Stimulated activated CD4-positive, alpha-beta T cell treated with anti-CD3 and anti-CD28 coated beads, Interleukin-15, amount 100 ng/mL, for 1 hour (primary cell): ENCODE results near the gene SH3GL2.

Experiments
- DNase-seq, 2 donors: peaks; one replicate each; pipeline ENCODE4 v3.0.0-alpha.2; 2020; ENCODE audit warnings: low read depth in 1 of 2, low spot score in 1 of 2

Gene SH3GL2

DNA sequence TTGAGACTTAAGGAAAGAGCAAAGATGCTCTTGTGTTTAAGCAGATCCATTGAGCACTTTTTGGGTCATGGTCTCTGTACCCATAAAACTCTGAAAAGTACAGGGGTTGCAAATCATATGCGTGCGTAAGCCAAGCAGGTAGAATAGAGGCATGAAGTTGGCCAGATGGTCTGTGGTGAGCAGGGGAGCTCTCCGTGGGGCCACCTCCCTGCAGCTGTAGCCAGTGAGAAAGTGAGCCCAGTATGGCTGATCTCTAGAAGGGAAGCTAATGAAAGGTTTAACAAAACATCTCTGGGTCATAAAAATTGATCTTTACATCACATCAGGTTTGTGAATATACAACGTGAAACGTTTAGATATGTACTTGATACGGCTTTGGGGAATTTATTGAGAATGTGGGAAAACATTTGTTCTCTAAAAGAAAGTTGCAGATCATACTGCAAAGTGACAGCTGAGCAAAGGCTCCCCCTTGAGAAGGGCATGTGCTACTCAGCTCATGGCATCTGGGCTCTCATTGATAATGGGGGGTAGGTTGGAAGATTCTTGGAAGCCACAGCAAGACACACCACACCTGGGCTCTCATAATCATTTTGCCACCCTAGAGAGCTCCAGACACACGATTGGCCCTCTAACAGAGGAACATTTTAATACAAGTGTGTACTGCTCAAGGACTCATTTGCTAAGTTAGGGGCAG, 30.6 kb downstream of the SH3GL2 start:
- DNase-seq: no peak

DNA sequence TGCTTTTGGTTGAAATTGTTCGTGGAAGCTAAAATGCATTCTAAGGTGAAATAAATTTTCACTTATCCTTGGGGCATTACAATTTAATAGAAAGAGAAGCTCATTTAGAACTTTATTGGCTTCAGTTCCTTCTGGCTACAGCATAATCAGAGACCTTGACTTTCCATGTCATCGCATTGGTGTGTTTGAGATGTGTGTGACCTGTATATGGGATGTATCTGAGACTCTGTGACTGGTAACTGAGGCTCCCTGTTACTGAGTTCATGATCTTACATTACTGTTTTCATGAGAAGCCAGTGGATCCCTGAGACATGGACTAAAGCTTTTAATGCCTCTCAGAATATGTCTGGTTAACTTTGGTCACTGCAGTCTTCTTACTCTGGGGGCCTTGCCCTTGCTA, 32.5 kb downstream of the SH3GL2 start:
- DNase-seq: no peak

DNA sequence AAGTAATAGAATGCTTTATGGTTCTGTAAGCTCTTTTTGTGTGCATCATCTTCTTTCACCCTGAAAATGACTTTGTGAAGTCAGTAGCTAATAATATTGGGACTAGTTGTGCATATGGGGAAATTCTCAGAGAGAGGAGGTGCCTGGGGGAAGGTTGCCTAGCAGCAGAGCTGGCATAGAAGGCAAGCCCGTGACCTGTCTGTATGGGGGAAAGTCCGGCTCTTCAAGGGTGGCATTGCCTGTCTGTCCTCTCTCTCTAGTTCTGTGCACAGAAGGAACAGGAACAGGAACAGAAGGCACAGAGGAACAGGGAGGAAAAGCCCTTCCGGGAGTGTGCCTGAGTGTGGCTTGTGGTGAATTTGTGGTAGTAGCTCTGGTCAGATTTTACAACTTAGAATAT, 33.1 kb downstream of the SH3GL2 start:
- DNase-seq: no peak

DNA sequence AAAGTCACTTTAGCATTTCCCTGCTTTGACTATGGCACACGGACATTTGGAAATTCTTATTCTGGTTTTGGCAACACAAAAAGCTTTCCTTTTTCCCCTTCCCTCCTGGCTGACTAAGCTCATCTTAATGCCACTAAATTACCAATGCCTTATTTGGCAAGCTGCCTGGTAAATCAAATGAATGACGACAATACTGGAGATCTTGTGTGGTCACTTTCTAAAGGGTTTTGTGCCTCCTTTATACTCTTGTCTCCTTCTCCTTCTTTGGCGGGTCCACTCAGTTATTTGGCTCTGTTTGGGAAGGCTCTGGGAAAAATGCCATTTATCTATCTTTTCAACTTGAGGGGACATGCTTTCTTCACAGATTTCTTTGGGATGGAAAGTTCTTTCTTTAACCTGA, 34.9 kb downstream of the SH3GL2 start:
- no peak for DNase-seq

DNA sequence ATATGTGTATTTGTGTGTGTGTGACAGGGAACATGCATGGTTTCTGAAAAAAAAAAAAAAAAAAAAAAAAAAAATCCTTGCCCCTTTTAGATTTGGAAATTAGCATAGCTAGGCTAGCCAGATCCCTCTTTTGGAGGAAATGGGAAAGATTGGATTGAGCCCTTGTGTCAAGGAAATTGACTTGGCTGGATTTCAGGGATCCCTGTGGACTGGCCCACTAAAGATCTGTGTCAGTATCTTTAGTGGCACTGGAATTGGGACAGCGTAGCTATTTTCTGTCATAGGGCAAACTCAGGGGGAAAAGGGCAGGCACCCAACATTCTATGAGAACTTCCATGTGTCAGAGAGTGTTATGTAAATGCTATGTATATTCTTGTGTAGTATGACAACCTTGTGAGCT, 35.4 kb downstream of the SH3GL2 start:
- DNase-seq: no peak

DNA sequence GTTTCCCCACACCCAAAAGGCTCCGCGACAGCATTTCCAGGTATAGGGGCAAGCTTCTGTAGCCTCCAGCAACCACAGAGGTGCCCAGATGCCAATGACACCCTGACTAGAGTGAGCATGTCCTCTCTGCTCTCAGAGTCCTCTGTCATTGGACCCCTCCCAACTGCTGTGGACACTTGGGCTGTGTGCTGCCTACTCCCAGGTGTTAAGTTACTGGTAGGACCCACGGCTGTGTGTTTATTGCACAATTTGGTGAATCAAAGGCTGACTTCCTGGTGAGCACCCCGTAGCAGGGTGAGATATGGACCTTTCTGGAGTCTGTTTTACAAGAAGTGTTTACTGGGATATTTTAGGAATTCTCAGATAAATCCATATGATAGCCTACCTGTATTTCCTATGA, 36.0 kb downstream of the SH3GL2 start:
- DNase-seq: no peak

DNA sequence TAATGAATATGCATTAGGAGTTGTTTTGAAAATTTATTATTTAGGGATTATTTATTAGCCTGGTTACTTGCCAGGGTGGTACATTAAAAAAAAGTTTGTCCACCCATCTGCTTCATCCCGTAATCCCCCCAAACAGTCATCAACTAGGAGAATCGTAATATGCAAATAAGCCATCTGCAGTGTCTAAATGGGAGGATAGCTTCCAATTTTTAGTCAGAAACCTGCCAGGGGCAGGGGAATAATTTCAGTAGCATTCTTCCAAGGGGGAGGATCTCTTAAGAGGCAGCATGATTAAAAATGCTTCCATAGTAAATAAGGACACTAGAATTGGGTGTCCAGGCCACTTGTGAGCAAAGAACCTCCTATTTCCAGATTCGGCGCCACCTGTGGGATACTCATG, 43.3 kb downstream of the SH3GL2 start:
- no peak for DNase-seq

DNA sequence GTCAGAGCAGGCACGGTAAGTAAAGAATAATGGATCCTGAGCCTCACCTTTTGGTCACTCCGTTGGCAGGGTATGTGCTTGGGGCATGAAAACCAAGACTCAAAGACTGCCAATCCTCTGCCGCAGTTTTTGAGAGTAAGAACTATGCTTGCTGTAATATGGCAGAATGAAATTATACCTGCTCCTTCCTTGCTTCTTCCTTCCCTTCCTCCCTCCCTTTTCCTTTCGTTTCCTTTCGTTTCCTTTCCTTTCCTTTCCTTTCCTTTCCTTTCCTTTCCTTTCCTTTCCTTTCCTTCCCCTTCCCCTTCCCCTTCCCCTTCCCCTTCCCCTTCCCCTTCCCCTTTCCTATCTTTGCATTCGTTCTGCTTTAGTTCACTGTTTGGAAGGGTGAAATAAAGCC, 43.9 kb downstream of the SH3GL2 start:
- DNase-seq: no peak

DNA sequence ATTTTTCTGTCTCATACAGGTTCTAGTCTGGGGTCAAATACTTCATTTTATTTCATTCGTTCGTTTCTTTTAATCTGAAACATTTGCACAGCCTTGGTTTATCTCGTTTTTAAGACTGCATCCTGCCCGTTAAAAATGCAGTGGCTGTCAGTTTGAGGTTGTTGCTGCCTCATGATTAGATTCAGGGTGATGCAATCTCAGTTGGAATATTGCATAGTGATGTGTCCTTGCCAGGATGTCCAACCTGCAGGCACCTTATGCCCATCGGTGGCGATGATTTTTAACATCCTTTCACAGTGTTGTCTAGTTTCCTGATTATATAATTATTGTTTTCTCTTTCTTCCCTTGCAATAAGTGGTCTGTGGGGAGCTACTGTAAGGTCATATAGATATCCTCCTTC, 45.1 kb downstream of the SH3GL2 start:
- no peak for DNase-seq

DNA sequence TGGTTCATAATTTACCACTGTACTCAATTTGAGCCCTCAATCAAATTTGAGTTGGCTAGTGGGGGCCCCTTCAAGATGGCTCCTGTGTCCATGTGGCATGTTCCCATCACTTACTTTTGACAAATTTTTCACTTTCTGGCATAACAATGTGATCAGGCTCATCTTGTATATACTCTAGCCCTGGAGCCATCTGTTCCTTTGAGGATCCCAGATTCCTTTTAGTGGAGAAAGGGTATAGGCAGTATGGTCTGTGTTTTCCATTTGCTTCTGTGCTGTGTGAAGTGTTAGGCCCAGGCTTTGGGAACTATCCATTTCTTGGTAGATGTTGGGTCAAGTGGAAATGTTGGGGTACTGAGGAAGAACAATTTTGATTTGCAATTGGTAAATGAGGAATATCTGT, 45.7 kb downstream of the SH3GL2 start:
- no peak for DNase-seq

DNA sequence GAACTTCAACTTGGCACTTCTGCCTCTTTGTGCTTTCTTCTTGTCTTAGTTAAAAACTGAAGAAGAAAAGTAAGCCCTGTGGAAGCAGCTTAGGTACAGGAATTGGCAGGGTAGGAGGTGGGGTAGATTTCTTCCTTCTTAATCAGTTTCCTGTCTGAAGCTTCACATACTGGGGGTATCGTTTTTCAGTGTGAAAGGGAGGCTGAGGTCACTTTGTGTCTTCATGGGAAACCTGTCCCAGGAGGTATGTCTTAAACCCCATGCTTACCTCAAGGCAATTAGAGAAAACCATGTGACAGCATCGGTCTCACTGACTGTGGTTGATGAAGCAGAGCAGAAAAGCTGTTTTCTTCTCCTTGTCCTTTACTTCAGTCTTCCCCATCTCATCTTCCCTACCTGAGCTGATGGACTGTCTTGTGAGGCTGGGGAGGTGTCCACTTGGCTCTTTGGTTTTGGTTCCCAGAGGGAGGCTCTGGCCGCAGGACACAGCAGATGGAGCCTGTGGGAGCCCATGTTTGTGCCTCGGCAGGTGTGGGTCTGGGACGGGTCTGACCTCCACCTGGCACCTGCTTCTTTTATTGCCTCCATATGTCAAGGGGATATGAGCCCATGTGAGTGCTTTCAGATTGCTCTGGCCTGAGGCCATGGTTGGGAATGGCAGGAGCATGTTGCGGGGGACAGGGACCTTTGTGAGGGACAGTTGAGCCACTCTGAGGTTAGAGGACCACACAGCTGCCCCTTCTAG, 47.0 kb downstream of the SH3GL2 start:
- DNase-seq: no peak

DNA sequence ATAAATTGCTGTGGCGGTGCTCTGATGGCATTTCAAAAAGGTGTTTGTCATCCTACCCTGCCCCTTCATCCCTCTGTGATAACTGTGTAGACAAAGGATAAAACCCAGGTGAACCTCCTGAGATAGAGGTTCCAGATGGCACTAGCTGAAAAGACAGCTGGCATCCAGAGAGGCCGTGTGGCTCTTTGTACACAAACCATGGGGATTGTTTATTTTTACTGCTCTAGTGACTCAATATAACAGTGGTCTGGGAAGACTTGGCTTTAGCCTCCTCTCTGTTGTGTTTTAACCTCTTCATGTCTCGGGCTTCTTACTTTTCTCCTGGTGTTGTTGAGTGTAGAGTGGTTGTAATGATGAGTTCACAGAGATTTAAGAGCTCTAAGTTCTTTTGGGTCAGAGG, 48.8 kb downstream of the SH3GL2 start:
- DNase-seq: no peak

DNA sequence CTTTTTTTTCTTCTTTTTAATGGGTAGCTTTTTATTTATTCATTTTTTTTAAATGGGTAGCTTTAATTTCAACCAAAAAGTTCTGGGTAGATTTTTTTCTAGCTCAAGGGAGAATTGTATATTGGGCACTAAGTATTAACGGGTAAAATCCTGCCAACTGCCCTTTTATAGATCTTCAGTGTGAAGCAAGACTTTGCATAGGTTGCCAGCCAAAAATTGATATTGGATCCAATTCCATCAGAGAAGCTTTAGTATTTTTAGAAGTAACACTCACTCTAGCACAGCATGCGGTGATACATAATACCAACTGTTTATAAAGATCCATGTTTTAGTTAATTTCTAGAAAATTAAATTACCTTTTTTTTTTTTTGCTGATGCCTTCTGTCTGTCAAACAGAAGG, 49.8 kb downstream of the SH3GL2 start:
- no peak for DNase-seq

DNA sequence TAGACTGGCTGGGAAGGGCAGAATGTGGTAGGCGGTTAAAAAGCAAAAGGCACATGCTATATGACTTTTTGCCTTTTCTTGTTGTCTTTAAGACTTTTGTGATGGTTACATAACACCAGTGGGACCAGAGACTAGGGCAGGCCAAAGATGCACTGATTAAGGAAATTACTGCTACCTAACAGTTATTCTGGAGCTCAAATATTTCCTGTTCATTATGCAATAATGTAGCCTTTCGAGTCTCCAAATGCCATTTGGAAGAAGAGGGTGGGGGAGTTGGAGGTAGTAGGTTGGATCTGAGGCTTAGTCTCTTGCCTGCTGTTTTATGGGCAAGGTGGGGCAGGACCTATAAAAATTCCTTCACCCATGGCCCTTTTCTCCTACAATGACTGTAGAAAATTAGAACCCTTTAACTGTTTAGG, 51.7 kb downstream of the SH3GL2 start:
- no peak for DNase-seq

DNA sequence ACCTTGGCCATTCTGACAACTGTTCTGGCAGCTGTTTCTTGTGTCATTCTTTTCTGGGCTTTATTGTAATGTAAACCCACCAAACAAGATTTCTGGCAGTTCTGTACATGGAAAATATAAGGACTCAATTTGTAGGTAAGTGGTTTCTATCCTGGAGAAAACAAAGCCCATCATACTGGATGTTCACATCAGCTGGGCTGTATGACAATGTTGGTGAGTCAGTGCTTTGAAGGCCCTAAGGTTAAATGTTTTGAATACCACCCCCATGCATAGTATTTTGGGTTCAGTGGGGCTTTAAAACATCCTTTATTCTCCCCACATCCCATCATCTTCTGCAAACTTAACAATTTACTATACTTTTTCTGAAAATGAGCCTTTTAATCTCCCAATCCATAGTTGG, 52.5 kb downstream of the SH3GL2 start:
- no peak for DNase-seq

DNA sequence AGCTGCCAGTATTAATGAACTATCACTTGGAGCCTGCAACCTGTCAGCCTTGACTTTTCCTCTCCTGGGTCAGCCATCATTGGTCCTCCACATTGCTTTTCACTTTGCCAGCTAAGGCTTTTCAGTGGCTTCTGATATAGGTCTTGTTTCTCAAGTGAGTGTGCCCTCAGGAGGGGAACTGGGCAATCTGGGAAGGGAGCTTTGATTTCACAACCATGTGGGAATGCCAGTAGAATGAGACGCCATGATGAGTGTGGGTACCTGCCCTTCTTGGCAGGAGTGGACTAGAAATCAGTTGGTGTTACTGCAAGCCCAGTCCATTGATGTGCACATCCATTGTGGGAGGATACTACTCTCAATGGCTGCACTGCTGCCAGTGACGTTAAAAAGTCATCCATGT, 54.1 kb downstream of the SH3GL2 start:
- no peak for DNase-seq

DNA sequence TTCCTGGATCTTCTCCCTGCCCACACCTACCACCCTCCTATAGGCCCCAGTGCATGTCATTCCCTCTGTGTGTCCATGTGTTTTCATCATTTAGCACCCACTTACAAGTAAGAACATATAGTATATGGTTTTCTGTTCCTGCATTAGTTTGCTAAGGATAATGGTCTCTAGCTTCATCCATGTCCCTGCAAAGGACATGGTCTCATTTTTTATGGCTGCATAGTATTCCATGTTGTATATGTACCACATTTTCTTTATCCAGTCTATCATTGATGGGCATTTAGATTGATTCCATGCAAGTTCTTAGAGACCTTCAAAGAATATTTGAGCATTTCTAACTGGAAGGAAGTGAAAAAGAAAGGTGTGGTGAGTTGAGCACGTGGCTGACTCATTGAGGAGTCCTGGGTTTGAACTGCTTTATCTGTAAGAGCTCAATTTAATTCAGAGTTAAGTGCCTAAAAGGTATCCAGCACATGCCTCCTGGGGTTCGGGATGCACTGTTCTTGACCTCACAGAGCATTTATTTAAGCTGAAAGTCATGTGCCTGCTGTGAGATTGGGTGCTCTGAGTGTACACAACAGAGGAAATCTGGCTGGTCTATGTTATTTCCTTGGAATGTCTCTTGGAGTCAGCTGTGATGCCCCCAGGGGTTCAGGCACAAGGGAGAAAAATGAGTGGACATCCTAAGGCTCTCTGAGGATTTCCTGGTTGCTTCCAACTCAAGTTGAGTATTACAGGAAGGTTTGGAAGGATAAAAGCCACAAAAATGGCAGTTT, 56.4 kb downstream of the SH3GL2 start:
- no peak for DNase-seq

DNA sequence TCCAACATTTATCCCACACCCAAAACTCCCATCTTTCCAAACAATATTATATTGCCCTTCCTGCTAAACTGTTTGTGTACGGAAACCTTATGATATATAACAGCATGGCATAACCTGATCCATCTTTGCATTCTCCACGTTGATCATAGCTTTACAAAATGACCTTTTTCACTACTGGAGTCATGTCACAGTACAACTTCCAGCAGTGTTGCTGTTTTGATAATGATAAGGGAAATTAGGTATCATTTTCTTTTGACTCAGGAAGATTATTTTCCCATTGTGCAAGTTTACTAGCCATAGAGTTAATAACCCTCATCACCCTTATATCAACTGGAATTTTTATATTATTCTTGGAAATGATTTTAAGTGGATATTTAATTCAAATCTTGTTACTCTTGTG, 57.5 kb downstream of the SH3GL2 start:
- no peak for DNase-seq

DNA sequence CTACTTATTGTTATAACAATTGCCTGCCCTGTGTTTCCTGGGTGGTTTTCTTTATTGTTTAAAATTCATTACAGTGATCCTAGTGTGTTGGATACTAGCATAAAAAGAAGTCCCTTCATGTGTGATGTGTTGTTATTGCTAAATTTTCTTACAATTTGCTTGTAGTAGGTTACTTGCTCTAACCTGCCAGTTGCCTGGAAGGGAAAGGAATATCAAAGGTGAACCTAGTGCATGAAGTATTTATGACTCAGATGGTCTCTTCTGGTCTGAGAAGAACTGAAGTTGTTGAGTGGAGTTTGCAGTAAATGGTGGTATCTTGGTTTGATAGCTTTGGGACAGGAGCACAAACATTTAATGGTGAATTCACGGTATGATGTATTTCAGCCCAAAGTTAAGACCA, 58.0 kb downstream of the SH3GL2 start:
- no peak for DNase-seq

DNA sequence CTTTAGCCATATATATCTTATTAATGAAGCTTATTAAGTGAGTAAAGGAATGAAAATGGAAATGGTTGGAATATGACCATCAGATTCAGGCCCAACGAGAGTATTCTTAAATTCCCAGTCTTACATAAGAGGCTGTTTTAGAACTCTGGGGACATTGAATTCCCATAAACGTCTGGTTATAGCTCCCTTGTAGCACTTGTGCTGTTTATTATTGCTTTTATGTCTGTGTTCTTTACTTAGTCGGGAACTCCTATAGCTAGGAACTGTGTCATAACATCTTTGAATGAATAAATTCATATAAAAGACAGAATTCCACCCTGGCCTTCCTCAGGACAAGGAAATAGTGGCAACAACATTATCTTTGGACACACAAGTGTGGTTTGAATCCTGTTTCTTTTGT, 58.4 kb downstream of the SH3GL2 start:
- DNase-seq: no peak

DNA sequence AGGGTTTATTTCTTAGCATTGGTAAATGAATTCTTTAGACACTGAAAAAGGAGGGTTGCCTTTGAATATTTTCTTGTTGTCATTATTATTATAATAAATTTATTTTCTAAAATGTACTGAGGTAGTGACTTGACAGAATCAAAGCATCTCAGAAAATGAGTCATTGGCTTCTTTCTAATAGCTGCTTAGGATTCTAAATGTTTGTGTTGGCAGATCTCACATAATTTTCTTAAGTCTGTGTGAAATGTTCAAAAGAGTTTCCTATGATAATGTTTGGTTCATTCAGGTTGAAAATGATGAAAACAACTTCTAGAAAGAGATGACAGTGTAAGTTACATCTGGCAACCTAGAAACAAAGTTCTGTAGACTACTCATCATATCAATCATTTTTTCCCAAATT, 69.7 kb downstream of the SH3GL2 start:
- DNase-seq: no peak

DNA sequence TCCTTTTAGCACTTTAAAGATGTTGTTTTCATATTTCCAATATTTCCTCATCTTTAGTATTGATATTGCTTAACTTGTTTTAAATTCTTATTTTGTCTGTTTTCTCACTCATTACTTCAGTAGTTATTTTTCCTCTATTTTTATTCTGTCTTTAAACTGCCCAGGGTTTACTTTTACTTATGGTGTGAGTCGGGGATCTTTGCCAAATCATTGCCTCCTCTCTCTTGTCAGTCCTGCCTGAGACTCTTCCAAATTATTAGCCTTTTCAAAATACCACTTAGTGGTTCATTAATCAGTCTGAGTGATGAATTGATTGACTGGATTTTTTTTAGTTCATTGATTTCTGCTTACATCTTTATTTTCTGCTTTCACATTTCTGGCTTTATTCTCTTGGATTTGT, 72.9 kb downstream of the SH3GL2 start:
- no peak for DNase-seq
